Dermis microvascular lymphatic vessel endothelial cell (primary cell): ENCODE data around the gene TRABD2A. TPM values are rescaled to one million over a fixed set of nuclear protein-coding genes. Genes with fewer than 3 reads are reported as not detected.

Experiments used
- DNase-seq, 2 donors: peaks; one replicate each; pipeline versions ENCODE4 v3.0.0 to v3.0.0-alpha.2; 2010; ENCODE audit warnings: low read depth in 2 of 2
- total RNA-seq: library from RNA; depleted of rRNA; stranded (reverse); fragments of >200 nt; gene quantifications from 2 replicates; pipeline ENCODE4 v1.2.1, GENCODE V29; 2014

The TRABD2A gene
- total RNA-seq, 1 donor from 2014 or later: 0.51 TPM

- DNase-seq: no peak
Measured at GRCh38 chr2:84823788-84824187, 57.1 kb downstream of the TRABD2A start.

- no peak for DNase-seq
Measured at GRCh38 chr2:84823229-84823628, 57.7 kb downstream of the TRABD2A start.

- no peak for DNase-seq
Measured at GRCh38 chr2:84821806-84822205, 59.1 kb downstream of the TRABD2A start.

- no peak for DNase-seq
Measured at GRCh38 chr2:84817239-84817655, 63.6 kb downstream of the TRABD2A start.

GRCh38 chr2:84816426-84817026, 64.4 kb downstream of the TRABD2A start:
- DNase-seq: no peak

- DNase-seq: no peak
Measured at GRCh38 chr2:84815146-84815545, 65.7 kb downstream of the TRABD2A start.

- no peak for DNase-seq
Measured at GRCh38 chr2:84811839-84812431, 68.9 kb downstream of the TRABD2A start.

GRCh38 chr2:84808279-84808678, 72.6 kb downstream of the TRABD2A start:
- DNase-seq: no peak

- DNase-seq: no peak
Measured at GRCh38 chr2:84807063-84807485, 73.8 kb downstream of the TRABD2A start.

- no peak for DNase-seq
Measured at GRCh38 chr2:84805250-84805958, 75.5 kb downstream of the TRABD2A start.

GRCh38 chr2:84801811-84802210, 79.1 kb downstream of the TRABD2A start:
- DNase-seq: no peak

- DNase-seq: no peak
Measured at GRCh38 chr2:84800194-84800805, 80.6 kb downstream of the TRABD2A start.

- no peak for DNase-seq
Measured at GRCh38 chr2:84799772-84800171, 81.1 kb downstream of the TRABD2A start.

GRCh38 chr2:84797271-84797670, 83.6 kb downstream of the TRABD2A start:
- no peak for DNase-seq

- DNase-seq: no peak
Measured at GRCh38 chr2:84796798-84797197, 84.1 kb downstream of the TRABD2A start.

- no peak for DNase-seq
Measured at GRCh38 chr2:84793641-84794040, 87.2 kb downstream of the TRABD2A start.

GRCh38 chr2:84792856-84793522, 87.9 kb downstream of the TRABD2A start:
- no peak for DNase-seq

GRCh38 chr2:84788498-84788897, 92.4 kb downstream of the TRABD2A start:
- DNase-seq: no peak

- no peak for DNase-seq
Measured at GRCh38 chr2:84788027-84788426, 92.9 kb downstream of the TRABD2A start.

GRCh38 chr2:84786601-84787000, 94.3 kb downstream of the TRABD2A start:
- no peak for DNase-seq

GRCh38 chr2:84785950-84786349, 94.9 kb downstream of the TRABD2A start:
- DNase-seq: no peak
